HCT116 (cell line): ENCODE results near the gene WIF1. TPM values are rescaled to one million over a fixed set of nuclear protein-coding genes. Genes with fewer than 3 reads are reported as not detected.

ENCODE experiments used
- ATAC-seq: fragments of 200-7000 bp; cut with Tn5 transposase; 2 replicates; pipeline ENCODE4 v1.9.1; 2020; ENCODE audit warnings: mild to moderate bottlenecking, moderate library complexity
- BruUV-seq: library from RNA; stranded (reverse); fragments of 400-500 nt; replicated peaks from 2 replicates; lab custom pipeline; 2021; lab: Mats Ljungman, UMichigan
- CTCF ChIA-PET: fragments of 300-600 bp; sonication (Branson Sonifier 250); formaldehyde crosslinking; loops from one replicate; lab custom pipeline; 2021; ENCODE audit warnings: antibody characterized with exemption; lab: Charles Lee
- POLR2A ChIA-PET: fragments of 300-600, 350-600 bp; sonication (Branson Sonifier 250); formaldehyde crosslinking; loops from one replicate; lab custom pipeline; 2021; ENCODE audit warnings: antibody characterized with exemption; lab: Charles Lee
- RAD21 ChIA-PET, 2 experiments: fragments of 300-600 bp; sonication (Branson Sonifier 250); formaldehyde crosslinking; loops; one replicate each; lab custom pipeline; 2023; ENCODE audit warnings: low total read pairs in 2 of 2; ENCODE audit not compliant: uncharacterized antibody in 2 of 2, unreplicated experiment in 2 of 2, low non-redundant PET in 1 of 2; lab: Charles Lee
- DNase-seq: peaks from one replicate; pipeline ENCODE4 v3.0.0-alpha.2; 2010; ENCODE audit warnings: low read depth, low spot score
- H2AFZ ChIP-seq: fragments of 200-600 bp; shearing (Covaris generic), sonication (generic); 2 replicates; pipeline ENCODE4 v1.6.1; 2017; ENCODE audit warnings: low read depth, mixed run types, mixed read lengths, antibody characterized with exemption, low read length; ENCODE audit not compliant: poor library complexity, severe bottlenecking
- H3K27ac ChIP-seq: 2 replicates; pipeline ENCODE4 v1.5.1; 2012; ENCODE audit warnings: low read depth, low read length
- H3K27me3 ChIP-seq: fragments of 200-600 bp; sonication (generic); 2 replicates; pipeline ENCODE4 v1.6.1; 2016; ENCODE audit warnings: mixed run types, low read length, mixed read lengths; ENCODE audit not compliant: insufficient read depth
- H3K36me3 ChIP-seq, 2 experiments: fragments of 200-500 bp in 1 of 2; fragments of 200-600 bp in 1 of 2; sonication (Bioruptor generic) in 1 of 2; sonication (generic) in 1 of 2; 2 replicates each; pipeline versions ENCODE4 v1.5.1 to v1.6.1; 2014 to 2016; ENCODE audit warnings: low read length in 2 of 2, inconsistent platforms in 1 of 2, mixed read lengths in 1 of 2, mixed run types in 1 of 2; ENCODE audit not compliant: insufficient read depth in 2 of 2, control insufficient read depth in 1 of 2
- H3K4me1 ChIP-seq, 2 experiments: fragments of 200-600 bp in 1 of 2; sonication (generic) in 1 of 2; 2 replicates each; pipeline versions ENCODE4 v1.5.1 to v1.6.1; 2012 to 2017; ENCODE audit warnings: low read length in 2 of 2, inconsistent platforms in 1 of 2, mild to moderate bottlenecking in 1 of 2, mixed read lengths in 1 of 2, mixed run types in 1 of 2, moderate library complexity in 1 of 2; ENCODE audit not compliant: insufficient read depth in 2 of 2, control insufficient read depth in 1 of 2
- H3K4me2 ChIP-seq: fragments of 200-600 bp; sonication (generic); 2 replicates; pipeline ENCODE4 v1.6.1; 2017; ENCODE audit warnings: mixed run types, low read length, mixed read lengths
- H3K4me3 ChIP-seq, 2 experiments: fragments of 200-600 bp in 1 of 2; sonication (generic) in 1 of 2; replicated peaks in 1 of 2; 2 replicates each; pipeline ENCODE4 v1.5.1; 2011 to 2016; ENCODE audit warnings: low read length in 2 of 2, control low read depth in 1 of 2, low read depth in 1 of 2, mild to moderate bottlenecking in 1 of 2, mixed read lengths in 1 of 2, mixed run types in 1 of 2
- H3K79me2 ChIP-seq: fragments of 200-600 bp; sonication (generic); 2 replicates; pipeline ENCODE4 v1.6.1; 2017; ENCODE audit warnings: mild to moderate bottlenecking, mixed run types, low read length, moderate library complexity, mixed read lengths; ENCODE audit not compliant: insufficient read depth
- H3K9ac ChIP-seq: fragments of 200-600 bp; sonication (generic); 2 replicates; pipeline ENCODE4 v1.6.1; 2016; ENCODE audit warnings: low read length, mixed read lengths
- H3K9me2 ChIP-seq: fragments of 200-600 bp; sonication (generic), shearing (Covaris generic); 2 replicates; pipeline ENCODE4 v1.6.1; 2017; ENCODE audit warnings: mixed run types, mild to moderate bottlenecking, moderate library complexity; ENCODE audit not compliant: insufficient read depth
- H3K9me3 ChIP-seq, 2 experiments: fragments of 200-500 bp in 1 of 2; fragments of 200-600 bp in 1 of 2; sonication (Bioruptor generic) in 1 of 2; sonication (generic) in 1 of 2; 2 replicates each; pipeline ENCODE4 v1.6.1; 2014 to 2017; ENCODE audit warnings: low read length in 2 of 2, mixed read lengths in 2 of 2, inconsistent platforms in 1 of 2, low read depth in 1 of 2, mild to moderate bottlenecking in 1 of 2, mixed run types in 1 of 2, moderate library complexity in 1 of 2; ENCODE audit not compliant: control insufficient read depth in 1 of 2, insufficient read depth in 1 of 2
- H4K20me1 ChIP-seq: fragments of 200-600 bp; sonication (generic), shearing (Covaris generic); 2 replicates; pipeline ENCODE4 v1.6.1; 2017; ENCODE audit warnings: mixed run types, mild to moderate bottlenecking, moderate library complexity; ENCODE audit not compliant: insufficient read depth
- ATF3 ChIP-seq: IDR thresholded peaks from 2 replicates; pipeline ENCODE4 v1.6.1; 2012
- CTCF ChIP-seq, 3 experiments: fragments of 200-600 bp in 1 of 3; sonication (generic) in 1 of 3; IDR thresholded peaks in 2 of 3; conservative IDR thresholded peaks in 1 of 3; 2 replicates each; pipeline ENCODE4 v1.5.1; 2012 to 2017; ENCODE audit warnings: low read depth in 2 of 3, low read length in 2 of 3, antibody characterized with exemption in 1 of 3, borderline replicate concordance in 1 of 3, control low read depth in 1 of 3, mild to moderate bottlenecking in 1 of 3, mixed read lengths in 1 of 3, mixed run types in 1 of 3, moderate library complexity in 1 of 3; ENCODE audit not compliant: insufficient read depth in 1 of 3
- EGR1 ChIP-seq: IDR thresholded peaks from 2 replicates; pipeline ENCODE4 v1.6.1; 2012; ENCODE audit warnings: low read depth
- EZH2 ChIP-seq: fragments of 200-600 bp; sonication (generic); IDR thresholded peaks from 2 replicates; pipeline ENCODE4 v1.6.1; 2017; ENCODE audit warnings: antibody characterized with exemption, mixed run types
- EZH2phosphoT487 ChIP-seq: fragments of 200-600 bp; IDR thresholded peaks from 2 replicates; pipeline ENCODE4 v1.6.1; 2018; ENCODE audit warnings: antibody characterized with exemption, borderline replicate concordance
- FOSL1 ChIP-seq: IDR thresholded peaks from 2 replicates; pipeline ENCODE4 v1.6.1; 2012; ENCODE audit warnings: low read depth
- JUND ChIP-seq: IDR thresholded peaks from 2 replicates; pipeline ENCODE4 v1.6.1; 2012
- MAX ChIP-seq: IDR thresholded peaks from 2 replicates; pipeline ENCODE4 v1.6.1; 2012
- POLR2A ChIP-seq: IDR thresholded peaks from 2 replicates; pipeline ENCODE4 v1.7.0; 2011; ENCODE audit warnings: borderline replicate concordance; ENCODE audit not compliant: insufficient read depth, insufficient read length; ENCODE audit errors: extremely low read depth
- REST ChIP-seq: IDR thresholded peaks from 2 replicates; pipeline ENCODE4 v1.6.1; 2012; ENCODE audit warnings: low read depth
- SIN3A ChIP-seq: IDR thresholded peaks from 2 replicates; pipeline ENCODE4 v1.6.1; 2012; ENCODE audit warnings: low read depth
- SP1 ChIP-seq: IDR thresholded peaks from 2 replicates; pipeline ENCODE4 v1.6.1; 2012; ENCODE audit warnings: low read depth
- TCF7L2 ChIP-seq: IDR thresholded peaks from 2 replicates; pipeline ENCODE4 v1.7.0; 2011; ENCODE audit warnings: borderline replicate concordance, inconsistent platforms; ENCODE audit not compliant: insufficient read depth, insufficient read length; ENCODE audit errors: extremely low read depth
- YY1 ChIP-seq: IDR thresholded peaks from 2 replicates; pipeline ENCODE4 v1.6.1; 2011; ENCODE audit warnings: low read length, low read depth, moderate library complexity, mild to moderate bottlenecking; ENCODE audit not compliant: insufficient replicate concordance; ENCODE audit errors: extremely low read depth
- ZBTB33 ChIP-seq: IDR thresholded peaks from 2 replicates; pipeline ENCODE4 v1.6.1; 2011; ENCODE audit warnings: mild to moderate bottlenecking, low read length, moderate library complexity; ENCODE audit not compliant: insufficient replicate concordance; ENCODE audit errors: extremely low read depth
- ZFX ChIP-seq: fragments of 450-650 bp; IDR thresholded peaks from 2 replicates; pipeline ENCODE4 v1.6.1; 2017
- ZNF274 ChIP-seq: fragments of 200-500 bp; sonication (Bioruptor generic); IDR thresholded peaks from 2 replicates; pipeline ENCODE4 v1.6.1; 2014; ENCODE audit warnings: mild to moderate bottlenecking, low read depth, low read length, inconsistent platforms
- intact Hi-C: fragments of 100-400 bp; cut with micrococcal nuclease; formaldehyde crosslinking; loops from 2 replicates; pipeline ENCODE4 v1.10.0; 2022
- total RNA-seq: library from RNA; stranded (reverse); gene quantifications from one replicate; pipeline ENCODE4 v1.2.1, GENCODE V29; 2021; ENCODE audit not compliant: unreplicated experiment

Gene WIF1
- total RNA-seq, 1 experiment from 2014 or later: not detected

DNA sequence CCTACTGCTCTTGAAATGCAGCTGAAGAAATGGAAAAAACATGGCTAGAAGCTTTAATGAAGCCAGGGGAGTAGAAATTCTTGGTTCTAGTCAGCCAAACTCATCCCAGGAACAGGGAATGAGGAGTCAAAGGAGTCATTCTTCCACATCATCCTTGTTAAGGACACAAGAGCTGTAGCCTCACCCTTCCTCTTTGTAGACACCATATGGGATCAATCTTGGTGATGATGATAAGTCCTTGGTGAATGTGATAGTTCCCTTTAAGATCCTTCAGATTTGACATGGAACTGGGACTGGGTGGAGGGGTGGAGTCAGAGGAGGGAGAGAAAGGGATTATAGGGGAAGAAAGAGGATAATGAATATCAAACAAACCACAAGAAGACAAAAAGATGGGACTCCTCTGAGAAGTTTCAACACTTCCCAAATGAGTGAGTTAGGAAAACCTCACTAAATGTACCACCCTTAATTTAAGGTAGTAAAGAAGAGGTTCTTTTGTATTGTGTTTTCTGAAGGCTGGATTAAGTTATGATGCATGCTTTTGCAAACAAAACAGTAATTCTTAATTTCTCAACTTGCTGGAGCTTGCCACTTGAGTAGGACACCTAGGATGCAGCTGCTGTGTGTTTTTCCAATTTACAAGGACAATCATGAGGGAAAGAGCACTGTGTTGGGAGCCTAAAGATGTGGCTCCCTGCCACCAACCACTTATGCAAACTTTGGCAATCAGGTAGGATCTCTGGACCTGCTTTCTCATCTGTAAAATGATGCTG is 104.0 kb downstream of the WIF1 start (continued):
- TF ChIP-seq REST (no peak), TCF7L2 (no peak), EZH2phosphoT487 (no peak), SP1 (no peak), ZFX (no peak)

GRCh38 chr12:65015850-65016249 is 105.3 kb downstream of the WIF1 start:
- BruUV-seq: no TSS peak
- H3K79me2 ChIP-seq: no peaks in the 10 kb centered on the region
- H3K9me2 ChIP-seq: no peaks in the 10 kb centered on the region
- POLR2A ChIA-PET: no interaction called here
- CTCF ChIA-PET: no interaction called here
- RAD21 ChIA-PET: no interaction called here
- no peaks in the 10 kb centered on the region for H3K36me3 ChIP-seq
- no peak overlapping the region for H3K4me3 ChIP-seq
- H3K9ac ChIP-seq: no peak overlapping the region
- intact Hi-C loops: no loop called here
- no peak overlapping the region for H3K4me2 ChIP-seq
- H3K27me3 ChIP-seq: peaks cover 50% of the 10 kb centered on the region
- H3K4me1 ChIP-seq: no peaks in the 10 kb centered on the region
- DNase-seq: no peak
- H3K9me3 ChIP-seq: no peaks in the 10 kb centered on the region
- no peaks in the 10 kb centered on the region for H4K20me1 ChIP-seq
- ATAC-seq: no peak
- H3K27ac ChIP-seq: no peak overlapping the region
- H2AFZ ChIP-seq: no peak overlapping the region
- TF ChIP-seq SP1 (no peak), EGR1 (no peak), JUND (no peak), MAX (no peak), FOSL1 (no peak), ZBTB33 (no peak), YY1 (no peak), SIN3A (no peak), EZH2 (no peak), POLR2A (no peak), ZNF274 (no peak), EZH2phosphoT487 (no peak), ATF3 (no peak), CTCF (IDR thresholded peaks at IDR 0.05 in 2 of 3, conservative IDR thresholded peaks at IDR 0.05 in 1 of 3; ENCODE audit: borderline replicate concordance in 1 of 3, insufficient read depth in 1 of 3, low read depth in 2 of 3, low read length in 2 of 3) (no peak)
